K562 (cell line): ENCODE results near the gene DDIT3. TPM values are rescaled to one million over a fixed set of nuclear protein-coding genes. Genes with fewer than 3 reads are reported as not detected.

ENCODE experiments used
- ARNT ChIP-seq, 2 experiments: fragments of 450-650 bp; IDR thresholded peaks; 2 replicates each; pipeline ENCODE4 v1.6.1; 2016; ENCODE audit warnings: mild to moderate bottlenecking in 1 of 2
- CAMTA2 ChIP-seq: fragments of 250-450 bp; sonication (Bioruptor Pico); conservative IDR thresholded peaks from 2 replicates; pipeline ENCODE4 v1.5.1; 2022
- FOXA1 ChIP-seq: fragments of 450-650 bp; IDR thresholded peaks from 2 replicates; pipeline ENCODE4 v1.6.1; 2016; ENCODE audit warnings: mild to moderate bottlenecking, borderline replicate concordance
- FOXJ2 ChIP-seq: fragments of 200-800 bp; sonication (Bioruptor generic); IDR thresholded peaks from 2 replicates; pipeline ENCODE4 v1.6.1; 2016; ENCODE audit warnings: missing genetic modification characterization, missing compliant biosample characterization
- HDAC2 ChIP-seq: fragments of 450-650 bp; IDR thresholded peaks from 2 replicates; pipeline ENCODE4 v1.6.1; 2016; ENCODE audit warnings: mild to moderate bottlenecking
- HDAC8 ChIP-seq: fragments of 450-650 bp; IDR thresholded peaks from 2 replicates; pipeline ENCODE4 v1.6.1; 2016; ENCODE audit warnings: mild to moderate bottlenecking, missing genetic modification characterization, moderate library complexity, missing compliant biosample characterization
- HNRNPL ChIP-seq: fragments of 200-400 bp; formaldehyde crosslinking; IDR thresholded peaks from 2 replicates; pipeline ENCODE4 v1.6.1; 2017; ENCODE audit warnings: low read depth, mild to moderate bottlenecking, low read length
- NFXL1 ChIP-seq: fragments of 450-650 bp; formaldehyde crosslinking; IDR thresholded peaks from 2 replicates; pipeline ENCODE4 v1.4.0; 2021; ENCODE audit warnings: mild to moderate bottlenecking
- NR3C1 ChIP-seq: sonication (generic); formaldehyde crosslinking; IDR thresholded peaks from 2 replicates; pipeline ENCODE4 v1.8.1; 2022; ENCODE audit warnings: missing genetic modification reagents
- SIX5 ChIP-seq, 2 experiments: IDR thresholded peaks; 2 replicates each; pipeline ENCODE4 v1.6.1; 2011; ENCODE audit warnings: low read length in 2 of 2, borderline replicate concordance in 1 of 2, low read depth in 1 of 2, mild to moderate bottlenecking in 1 of 2, moderate library complexity in 1 of 2; ENCODE audit not compliant: insufficient read depth in 1 of 2
- SRSF3 ChIP-seq: fragments of 200-400 bp; formaldehyde crosslinking; IDR thresholded peaks from 2 replicates; pipeline ENCODE4 v1.6.1; 2016; ENCODE audit warnings: mild to moderate bottlenecking, low read length, moderate library complexity; ENCODE audit not compliant: insufficient read depth
- ZNF280B ChIP-seq: fragments of 250-450 bp; sonication (Bioruptor Pico); IDR thresholded peaks from 2 replicates; pipeline ENCODE4 v1.5.1; 2021; ENCODE audit warnings: mild to moderate bottlenecking
- polyA plus RNA-seq, 8 experiments: library from polyadenylated mRNA; depleted of rRNA in 4 of 8; stranded (reverse) in 5 of 8; unstranded in 3 of 8; fragments of >200 nt; fragmentation: Nextera tagmentation in 2 of 8; fragmentation: Illumina TruSeq in 1 of 8; extraction: Ambion mirVana in 2 of 8; extraction: Trizol in 1 of 8; gene quantifications; 2 replicates each; pipeline versions ENCODE4 v1.2.1 to v1.2.3, GENCODE V29; 2011 to 2014; ENCODE audit warnings: inconsistent platforms in 1 of 8, missing spikeins in 1 of 8
- total RNA-seq, 7 experiments: library from RNA; depleted of rRNA in 6 of 7; stranded (reverse); fragments of >200 nt in 6 of 7; fragmentation: Illumina TruSeq in 2 of 7; extraction: Trizol in 2 of 7; gene quantifications; 2 replicates each; pipeline versions ENCODE4 v1.2.1 to v1.2.3, GENCODE V29; 2011 to 2021; ENCODE audit warnings: low replicate concordance in 1 of 7
- TF ChIP-seq, protein P1 (sequence below): fragments of 250-450 bp; sonication (Bioruptor Pico); IDR thresholded peaks from 2 replicates; pipeline ENCODE4 v1.4.0; 2020
- TF ChIP-seq, protein P2 (sequence below), 2 experiments: fragments of 150-350 bp in 1 of 2; IDR thresholded peaks; 2 replicates each; pipeline ENCODE4 v1.6.1; 2012 to 2016; ENCODE audit warnings: low read depth in 2 of 2, low read length in 2 of 2, mild to moderate bottlenecking in 1 of 2, moderate library complexity in 1 of 2

Gene DDIT3
- total and polyA plus RNA-seq, 9 of the 15 experiments (the other 6 are each of a cell fraction or from before 2014, with no cell fraction given): 59.1 to 272 (median 89.9) TPM

GRCh38 chr12:57520053-57520818 lies at the start of gene DDIT3 (continued):
- TF ChIP-seq FOXJ2 (tag): peak; percentile 33; the same call in 1 of the 2 replicates
- TF ChIP-seq ZNF280B (CRISPR knock-in tag): no peak
- TF ChIP-seq, protein P1, sequence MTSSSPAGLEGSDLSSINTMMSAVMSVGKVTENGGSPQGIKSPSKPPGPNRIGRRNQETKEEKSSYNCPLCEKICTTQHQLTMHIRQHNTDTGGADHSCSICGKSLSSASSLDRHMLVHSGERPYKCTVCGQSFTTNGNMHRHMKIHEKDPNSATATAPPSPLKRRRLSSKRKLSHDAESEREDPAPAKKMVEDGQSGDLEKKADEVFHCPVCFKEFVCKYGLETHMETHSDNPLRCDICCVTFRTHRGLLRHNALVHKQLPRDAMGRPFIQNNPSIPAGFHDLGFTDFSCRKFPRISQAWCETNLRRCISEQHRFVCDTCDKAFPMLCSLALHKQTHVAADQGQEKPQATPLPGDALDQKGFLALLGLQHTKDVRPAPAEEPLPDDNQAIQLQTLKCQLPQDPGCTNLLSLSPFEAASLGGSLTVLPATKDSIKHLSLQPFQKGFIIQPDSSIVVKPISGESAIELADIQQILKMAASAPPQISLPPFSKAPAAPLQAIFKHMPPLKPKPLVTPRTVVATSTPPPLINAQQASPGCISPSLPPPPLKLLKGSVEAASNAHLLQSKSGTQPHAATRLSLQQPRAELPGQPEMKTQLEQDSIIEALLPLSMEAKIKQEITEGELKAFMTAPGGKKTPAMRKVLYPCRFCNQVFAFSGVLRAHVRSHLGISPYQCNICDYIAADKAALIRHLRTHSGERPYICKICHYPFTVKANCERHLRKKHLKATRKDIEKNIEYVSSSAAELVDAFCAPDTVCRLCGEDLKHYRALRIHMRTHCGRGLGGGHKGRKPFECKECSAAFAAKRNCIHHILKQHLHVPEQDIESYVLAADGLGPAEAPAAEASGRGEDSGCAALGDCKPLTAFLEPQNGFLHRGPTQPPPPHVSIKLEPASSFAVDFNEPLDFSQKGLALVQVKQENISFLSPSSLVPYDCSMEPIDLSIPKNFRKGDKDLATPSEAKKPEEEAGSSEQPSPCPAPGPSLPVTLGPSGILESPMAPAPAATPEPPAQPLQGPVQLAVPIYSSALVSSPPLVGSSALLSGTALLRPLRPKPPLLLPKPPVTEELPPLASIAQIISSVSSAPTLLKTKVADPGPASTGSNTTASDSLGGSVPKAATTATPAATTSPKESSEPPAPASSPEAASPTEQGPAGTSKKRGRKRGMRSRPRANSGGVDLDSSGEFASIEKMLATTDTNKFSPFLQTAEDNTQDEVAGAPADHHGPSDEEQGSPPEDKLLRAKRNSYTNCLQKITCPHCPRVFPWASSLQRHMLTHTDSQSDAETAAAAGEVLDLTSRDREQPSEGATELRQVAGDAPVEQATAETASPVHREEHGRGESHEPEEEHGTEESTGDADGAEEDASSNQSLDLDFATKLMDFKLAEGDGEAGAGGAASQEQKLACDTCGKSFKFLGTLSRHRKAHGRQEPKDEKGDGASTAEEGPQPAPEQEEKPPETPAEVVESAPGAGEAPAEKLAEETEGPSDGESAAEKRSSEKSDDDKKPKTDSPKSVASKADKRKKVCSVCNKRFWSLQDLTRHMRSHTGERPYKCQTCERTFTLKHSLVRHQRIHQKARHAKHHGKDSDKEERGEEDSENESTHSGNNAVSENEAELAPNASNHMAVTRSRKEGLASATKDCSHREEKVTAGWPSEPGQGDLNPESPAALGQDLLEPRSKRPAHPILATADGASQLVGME (CRISPR knock-in tag): peak; percentile 64; the same call in 1 of the 2 replicates
- no peak for TF ChIP-seq SIX5 (IDR thresholded peaks at IDR 0.05; ENCODE audit: borderline replicate concordance in 1 of 2, insufficient read depth in 1 of 2, low read depth in 1 of 2, low read length in 2 of 2)
- 0 out of 2 replicates have a peak, but pooled peaks have one; percentile 73 for TF ChIP-seq SRSF3
- TF ChIP-seq, protein P2, sequence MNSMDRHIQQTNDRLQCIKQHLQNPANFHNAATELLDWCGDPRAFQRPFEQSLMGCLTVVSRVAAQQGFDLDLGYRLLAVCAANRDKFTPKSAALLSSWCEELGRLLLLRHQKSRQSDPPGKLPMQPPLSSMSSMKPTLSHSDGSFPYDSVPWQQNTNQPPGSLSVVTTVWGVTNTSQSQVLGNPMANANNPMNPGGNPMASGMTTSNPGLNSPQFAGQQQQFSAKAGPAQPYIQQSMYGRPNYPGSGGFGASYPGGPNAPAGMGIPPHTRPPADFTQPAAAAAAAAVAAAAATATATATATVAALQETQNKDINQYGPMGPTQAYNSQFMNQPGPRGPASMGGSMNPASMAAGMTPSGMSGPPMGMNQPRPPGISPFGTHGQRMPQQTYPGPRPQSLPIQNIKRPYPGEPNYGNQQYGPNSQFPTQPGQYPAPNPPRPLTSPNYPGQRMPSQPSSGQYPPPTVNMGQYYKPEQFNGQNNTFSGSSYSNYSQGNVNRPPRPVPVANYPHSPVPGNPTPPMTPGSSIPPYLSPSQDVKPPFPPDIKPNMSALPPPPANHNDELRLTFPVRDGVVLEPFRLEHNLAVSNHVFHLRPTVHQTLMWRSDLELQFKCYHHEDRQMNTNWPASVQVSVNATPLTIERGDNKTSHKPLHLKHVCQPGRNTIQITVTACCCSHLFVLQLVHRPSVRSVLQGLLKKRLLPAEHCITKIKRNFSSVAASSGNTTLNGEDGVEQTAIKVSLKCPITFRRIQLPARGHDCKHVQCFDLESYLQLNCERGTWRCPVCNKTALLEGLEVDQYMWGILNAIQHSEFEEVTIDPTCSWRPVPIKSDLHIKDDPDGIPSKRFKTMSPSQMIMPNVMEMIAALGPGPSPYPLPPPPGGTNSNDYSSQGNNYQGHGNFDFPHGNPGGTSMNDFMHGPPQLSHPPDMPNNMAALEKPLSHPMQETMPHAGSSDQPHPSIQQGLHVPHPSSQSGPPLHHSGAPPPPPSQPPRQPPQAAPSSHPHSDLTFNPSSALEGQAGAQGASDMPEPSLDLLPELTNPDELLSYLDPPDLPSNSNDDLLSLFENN (IDR thresholded peaks at IDR 0.05; ENCODE audit: low read depth in 2 of 2, low read length in 2 of 2): peak in 1 of 2 experiments; percentile 82; a peak in 2 of 4 replicates
- TF ChIP-seq HDAC2: peak; percentile 82; the same call in 1 of the 2 replicates
- TF ChIP-seq CAMTA2 (CRISPR knock-in tag): 0 out of 2 replicates have a peak, but pooled peaks have one; percentile 21
- TF ChIP-seq HDAC8 (tag): peak; percentile 67; the same call in 1 of the 2 replicates
- TF ChIP-seq FOXA1: no peak
- TF ChIP-seq NR3C1 (CRISPR knock-in tag): no peak
- 0 out of 2 replicates have a peak, but pooled peaks have one; percentile 27 for TF ChIP-seq HNRNPL
- TF ChIP-seq NFXL1 (CRISPR knock-in tag): 0 out of 2 replicates have a peak, but pooled peaks have one; percentile 62
- peak in 1 of 2 experiments; percentile 64; a peak in 2 of 4 replicates for TF ChIP-seq ARNT (IDR thresholded peaks at IDR 0.05)
